Osteocyte (in vitro differentiated cells): Measurements from ENCODE around the gene RNGTT. TPM values are rescaled to one million over a fixed set of nuclear protein-coding genes. Genes with fewer than 3 reads are reported as not detected.

Experiments
- DNase-seq: peaks from one replicate; pipeline ENCODE4 v3.0.0; 2021; ENCODE audit warnings: mixed read lengths; ENCODE audit not compliant: unreplicated experiment; ENCODE audit errors: extremely low spot score
- H3K27ac Mint-ChIP-seq: one replicate; pipeline ENCODE4 v1.8.0; 2021; ENCODE audit warnings: mild to moderate bottlenecking, mixed read lengths; ENCODE audit not compliant: unreplicated experiment
- H3K27me3 Mint-ChIP-seq: one replicate; pipeline ENCODE4 v1.8.0; 2021; ENCODE audit warnings: mixed read lengths; ENCODE audit not compliant: unreplicated experiment
- H3K36me3 Mint-ChIP-seq: one replicate; pipeline ENCODE4 v1.8.0; 2021; ENCODE audit warnings: mixed read lengths; ENCODE audit not compliant: unreplicated experiment
- H3K4me1 Mint-ChIP-seq: one replicate; pipeline ENCODE4 v1.8.0; 2021; ENCODE audit warnings: mixed read lengths; ENCODE audit not compliant: unreplicated experiment
- H3K4me3 Mint-ChIP-seq: one replicate; pipeline ENCODE4 v1.8.0; 2021; ENCODE audit warnings: mild to moderate bottlenecking, moderate library complexity, mixed read lengths; ENCODE audit not compliant: unreplicated experiment
- H3K9me3 Mint-ChIP-seq: one replicate; pipeline ENCODE4 v1.8.0; 2021; ENCODE audit warnings: mixed read lengths; ENCODE audit not compliant: unreplicated experiment
- CTCF ChIP-seq: fragments of 200-600 bp; sonication (generic); IDR thresholded peaks from 2 replicates; pipeline ENCODE4 v1.5.0; 2021; ENCODE audit warnings: antibody characterized with exemption, mild to moderate bottlenecking, moderate library complexity
- total RNA-seq: library from RNA; stranded (reverse); gene quantifications from 2 replicates; pipeline ENCODE4 v1.2.1, GENCODE V29; 2021

RNGTT gene
- total RNA-seq, 1 donor from 2014 or later = 12.7 TPM

- peaks cover 8% of the 10 kb centered on the region for H3K27me3 Mint-ChIP-seq
- H3K36me3 Mint-ChIP-seq = no peaks in the 10 kb centered on the region
- no peak for DNase-seq
- no peaks in the 10 kb centered on the region for H3K9me3 Mint-ChIP-seq
- no peak overlapping the region for H3K27ac Mint-ChIP-seq
- TF ChIP-seq CTCF = no peak
- no peaks in the 10 kb centered on the region for H3K4me1 Mint-ChIP-seq
- no peak overlapping the region for H3K4me3 Mint-ChIP-seq
Observed at GRCh38 chr6:88567696-88568095, 395.7 kb downstream of the RNGTT start.

GRCh38 chr6:88566746-88567534 is 396.5 kb downstream of the RNGTT start:
- DNase-seq = peak; percentile 49
- Mint-ChIP-seq H3K27ac (no peak overlapping the region), H3K36me3 (no peaks in the 10 kb centered on the region), H3K9me3 (no peaks in the 10 kb centered on the region), H3K4me3 (no peak overlapping the region), H3K27me3 (peaks cover 8% of the 10 kb centered on the region), H3K4me1 (no peaks in the 10 kb centered on the region)
- TF ChIP-seq CTCF = no peak

GRCh38 chr6:88565836-88566235 is 397.6 kb downstream of the RNGTT start:
- peak; percentile 56 for DNase-seq
- Mint-ChIP-seq H3K9me3 (no peaks in the 10 kb centered on the region), H3K27me3 (peaks cover 8% of the 10 kb centered on the region), H3K4me3 (no peak overlapping the region), H3K4me1 (no peaks in the 10 kb centered on the region), H3K27ac (peak overlapping the region; percentile 8), H3K36me3 (no peaks in the 10 kb centered on the region)
- TF ChIP-seq CTCF = no peak

GRCh38 chr6:88565409-88565811 is 398.0 kb downstream of the RNGTT start:
- no peaks in the 10 kb centered on the region for H3K4me1 Mint-ChIP-seq
- no peak overlapping the region for H3K4me3 Mint-ChIP-seq
- no peak for DNase-seq
- no peaks in the 10 kb centered on the region for H3K9me3 Mint-ChIP-seq
- no peak overlapping the region for H3K27ac Mint-ChIP-seq
- no peak for TF ChIP-seq CTCF
- H3K27me3 Mint-ChIP-seq = peaks cover 8% of the 10 kb centered on the region
- H3K36me3 Mint-ChIP-seq = no peaks in the 10 kb centered on the region

- no peaks in the 10 kb centered on the region for H3K9me3 Mint-ChIP-seq
- no peak overlapping the region for H3K27ac Mint-ChIP-seq
- no peaks in the 10 kb centered on the region for H3K4me1 Mint-ChIP-seq
- H3K36me3 Mint-ChIP-seq = no peaks in the 10 kb centered on the region
- no peak for TF ChIP-seq CTCF
- H3K4me3 Mint-ChIP-seq = no peak overlapping the region
- H3K27me3 Mint-ChIP-seq = peaks cover 8% of the 10 kb centered on the region
- DNase-seq = peak; percentile 32
Observed at GRCh38 chr6:88563277-88563625, 400.2 kb downstream of the RNGTT start.
